Keratinocyte (primary cell): ENCODE measurements around the gene TRIP13. TPM values are rescaled to one million over a fixed set of nuclear protein-coding genes. Genes with fewer than 3 reads are reported as not detected.

Experiments used
- DNase-seq: peaks from one replicate; pipeline ENCODE4 v3.0.0-alpha.2; 2011; ENCODE audit warnings: low read depth, missing footprints, low spot score
- FAIRE-seq: peaks from 2 replicates; lab custom pipeline; 2011; peaks lifted over from hg19 to GRCh38; lab: Jason Lieb, UNC
- H2AFZ ChIP-seq: 2 replicates; pipeline ENCODE4 v1.6.0; 2012; ENCODE audit warnings: low read length, control low read depth, inconsistent platforms; ENCODE audit not compliant: control insufficient read depth
- H3K27ac ChIP-seq: 2 replicates; pipeline ENCODE4 v1.5.1; 2011; ENCODE audit warnings: low read length; ENCODE audit not compliant: control insufficient read depth, insufficient read depth
- H3K27me3 ChIP-seq: 3 replicates; pipeline ENCODE4 v1.6.0; 2011; ENCODE audit warnings: low read length; ENCODE audit not compliant: control insufficient read depth, insufficient read depth; ENCODE audit errors: extremely low read depth
- H3K36me3 ChIP-seq, 2 experiments: 2 replicates in 1 of 2; 3 replicates in 1 of 2; pipeline ENCODE4 v1.5.1; 2011; ENCODE audit warnings: low read length in 2 of 2, mild to moderate bottlenecking in 1 of 2; ENCODE audit not compliant: control insufficient read depth in 2 of 2, insufficient read depth in 2 of 2; ENCODE audit errors: extremely low read depth in 1 of 2
- H3K4me1 ChIP-seq: 3 replicates; pipeline ENCODE4 v1.5.1; 2011; ENCODE audit warnings: low read length; ENCODE audit not compliant: control insufficient read depth, insufficient read depth; ENCODE audit errors: extremely low read depth
- H3K4me2 ChIP-seq: 3 replicates; pipeline ENCODE4 v1.6.0; 2011; ENCODE audit warnings: low read depth, low read length; ENCODE audit not compliant: control insufficient read depth, insufficient read depth; ENCODE audit errors: extremely low read depth
- H3K4me3 ChIP-seq, 3 experiments: fragments of 200-600 bp in 1 of 3; sonication (generic) in 1 of 3; 2 replicates in 2 of 3; 3 replicates in 1 of 3; pipeline ENCODE4 v1.5.1; 2011 to 2016; ENCODE audit warnings: low read length in 3 of 3, mild to moderate bottlenecking in 3 of 3, control low read depth in 2 of 3, inconsistent platforms in 1 of 3, low read depth in 1 of 3, mixed read lengths in 1 of 3, mixed run types in 1 of 3, moderate library complexity in 1 of 3; ENCODE audit not compliant: control insufficient read depth in 2 of 3, insufficient read depth in 2 of 3; ENCODE audit errors: extremely low read depth in 1 of 3
- H3K79me2 ChIP-seq: 2 replicates; pipeline ENCODE4 v1.6.0; 2012; ENCODE audit warnings: low read length; ENCODE audit not compliant: control insufficient read depth, insufficient read depth
- H3K9ac ChIP-seq: 3 replicates; pipeline ENCODE4 v1.6.0; 2011; ENCODE audit warnings: low read length; ENCODE audit not compliant: control insufficient read depth, insufficient read depth; ENCODE audit errors: extremely low read depth
- H3K9me1 ChIP-seq: 3 replicates; pipeline ENCODE4 v1.6.0; 2011; ENCODE audit warnings: low read length; ENCODE audit not compliant: control insufficient read depth, insufficient read depth; ENCODE audit errors: extremely low read depth
- H3K9me3 ChIP-seq: 2 replicates; pipeline ENCODE4 v1.5.1; 2012; ENCODE audit warnings: low read depth, low read length; ENCODE audit not compliant: control insufficient read depth
- H4K20me1 ChIP-seq: 3 replicates; pipeline ENCODE4 v1.6.0; 2011; ENCODE audit warnings: low read length; ENCODE audit not compliant: control insufficient read depth, insufficient read depth; ENCODE audit errors: extremely low read depth
- EZH2 ChIP-seq: IDR thresholded peaks from one replicate; pipeline ENCODE4 v1.6.1; 2012; ENCODE audit warnings: inconsistent platforms, mild to moderate bottlenecking, low read length, moderate library complexity
- dilution Hi-C: fragments of 300-500 bp; cut with MboI; formaldehyde crosslinking; loops from one replicate; pipeline ENCODE4 v1.7.0; 2020; ENCODE audit warnings: low sequenced_read_pairs; ENCODE audit not compliant: extremely low pct_ligation_motif_present
- polyA plus RNA-seq, 5 experiments: library from polyadenylated mRNA; depleted of rRNA in 3 of 5; stranded (reverse) in 3 of 5; stranded (forward) in 1 of 5; unstranded in 1 of 5; fragments of >200 nt; gene quantifications; 1 replicate in 1 of 5; 2 replicates in 3 of 5; 3 replicates in 1 of 5; pipeline versions ENCODE4 v1.2.1 to v1.2.3, GENCODE V29; 2011 to 2012; ENCODE audit warnings: missing spikeins in 2 of 5, low read depth in 1 of 5, low replicate concordance in 1 of 5
- TF ChIP-seq, protein P1 (sequence below), 3 experiments: IDR thresholded peaks in 1 of 3; conservative IDR thresholded peaks in 1 of 3; optimal IDR thresholded peaks in 1 of 3; 2 replicates in 2 of 3; 3 replicates in 1 of 3; pipeline versions ENCODE3 to v1.5.1; 2011; ENCODE audit warnings: low read length in 3 of 3, mild to moderate bottlenecking in 3 of 3, moderate library complexity in 2 of 3, control low read depth in 1 of 3, inconsistent platforms in 1 of 3; ENCODE audit not compliant: insufficient read depth in 2 of 3; ENCODE audit errors: extremely low read depth in 1 of 3

Gene TRIP13
- polyA plus RNA-seq, 1 donor (not counting 4 experiments of a cell fraction or from before 2014, with no cell fraction given), result 37.8 TPM

GRCh38 chr5:961002-961710, 68.5 kb downstream of the TRIP13 start:
- DNase-seq (no peak), FAIRE-seq (no peak)
- no peak for TF ChIP-seq EZH2
- TF ChIP-seq, protein P1, sequence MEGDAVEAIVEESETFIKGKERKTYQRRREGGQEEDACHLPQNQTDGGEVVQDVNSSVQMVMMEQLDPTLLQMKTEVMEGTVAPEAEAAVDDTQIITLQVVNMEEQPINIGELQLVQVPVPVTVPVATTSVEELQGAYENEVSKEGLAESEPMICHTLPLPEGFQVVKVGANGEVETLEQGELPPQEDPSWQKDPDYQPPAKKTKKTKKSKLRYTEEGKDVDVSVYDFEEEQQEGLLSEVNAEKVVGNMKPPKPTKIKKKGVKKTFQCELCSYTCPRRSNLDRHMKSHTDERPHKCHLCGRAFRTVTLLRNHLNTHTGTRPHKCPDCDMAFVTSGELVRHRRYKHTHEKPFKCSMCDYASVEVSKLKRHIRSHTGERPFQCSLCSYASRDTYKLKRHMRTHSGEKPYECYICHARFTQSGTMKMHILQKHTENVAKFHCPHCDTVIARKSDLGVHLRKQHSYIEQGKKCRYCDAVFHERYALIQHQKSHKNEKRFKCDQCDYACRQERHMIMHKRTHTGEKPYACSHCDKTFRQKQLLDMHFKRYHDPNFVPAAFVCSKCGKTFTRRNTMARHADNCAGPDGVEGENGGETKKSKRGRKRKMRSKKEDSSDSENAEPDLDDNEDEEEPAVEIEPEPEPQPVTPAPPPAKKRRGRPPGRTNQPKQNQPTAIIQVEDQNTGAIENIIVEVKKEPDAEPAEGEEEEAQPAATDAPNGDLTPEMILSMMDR (optimal IDR thresholded peaks at IDR 0.05 in 1 of 3, IDR thresholded peaks at IDR 0.05 in 1 of 3, conservative IDR thresholded peaks at IDR 0.05 in 1 of 3; ENCODE audit: extremely low read depth in 1 of 3, insufficient read depth in 2 of 3, low read length in 3 of 3), result no peak
- Histone ChIP-seq H3K79me2 (no peaks in the 10 kb centered on the region), H4K20me1 (no peaks in the 10 kb centered on the region), H2AFZ (no peak overlapping the region), H3K4me2 (no peak overlapping the region), H3K27ac (no peak overlapping the region), H3K9ac (no peak overlapping the region), H3K36me3 (no peaks in the 10 kb centered on the region), H3K9me3 (no peaks in the 10 kb centered on the region), H3K9me1 (no peaks in the 10 kb centered on the region), H3K27me3 (peaks cover 16% of the 10 kb centered on the region), H3K4me3 (no peak overlapping the region), H3K4me1 (peaks cover 10% of the 10 kb centered on the region)
- dilution Hi-C loops, result no loop called here

GRCh38 chr5:961711-962240, 69.1 kb downstream of the TRIP13 start:
- H3K9me3 ChIP-seq, result no peaks in the 10 kb centered on the region
- peaks cover 6% of the 10 kb centered on the region for H3K4me1 ChIP-seq
- DNase-seq, result no peak
- TF ChIP-seq, protein P1 (optimal IDR thresholded peaks at IDR 0.05 in 1 of 3, IDR thresholded peaks at IDR 0.05 in 1 of 3, conservative IDR thresholded peaks at IDR 0.05 in 1 of 3; ENCODE audit: extremely low read depth in 1 of 3, insufficient read depth in 2 of 3, low read length in 3 of 3), result no peak
- no peak for TF ChIP-seq EZH2
- H2AFZ ChIP-seq, result no peak overlapping the region
- no peaks in the 10 kb centered on the region for H4K20me1 ChIP-seq
- peaks cover 13% of the 10 kb centered on the region for H3K27me3 ChIP-seq
- no peak overlapping the region for H3K9ac ChIP-seq
- H3K4me2 ChIP-seq, result no peak overlapping the region
- H3K27ac ChIP-seq, result no peak overlapping the region
- no peak overlapping the region for H3K4me3 ChIP-seq
- no peaks in the 10 kb centered on the region for H3K9me1 ChIP-seq
- FAIRE-seq, result no peak
- no peaks in the 10 kb centered on the region for H3K36me3 ChIP-seq
- dilution Hi-C loops, result no loop called here
- H3K79me2 ChIP-seq, result no peaks in the 10 kb centered on the region
